Stimulated activated CD8-positive, alpha-beta memory T cell treated with anti-CD3 and anti-CD28 coated beads, Interleukin-2, amount 100 ng/mL, for 1 hour (primary cell): Measurements from ENCODE around the gene AGPAT3.

Experiments used
- DNase-seq, 2 donors: peaks; one replicate each; pipeline ENCODE4 v3.0.0-alpha.2; 2020; ENCODE audit warnings: low read depth in 2 of 2

The AGPAT3 gene

GRCh38 chr21:43864313-43864961 lies 586 bp upstream of the AGPAT3 start:
- DNase-seq = peak in 1 of 2 donors; percentile 17

- DNase-seq = peak in 1 of 2 donors; percentile 28
Observed at GRCh38 chr21:43865540-43866259, 677 bp downstream of the AGPAT3 start.

GRCh38 chr21:43866260-43866629 lies 1.2 kb downstream of the AGPAT3 start:
- no peak for DNase-seq

GRCh38 chr21:43866659-43867331 lies 1.8 kb downstream of the AGPAT3 start:
- peak in 1 of 2 donors; percentile 13 for DNase-seq

- no peak for DNase-seq
Observed at GRCh38 chr21:43867332-43867703, 2.3 kb downstream of the AGPAT3 start.

- no peak for DNase-seq
Observed at GRCh38 chr21:43867948-43868347, 2.9 kb downstream of the AGPAT3 start.

GRCh38 chr21:43868461-43868860 lies 3.4 kb downstream of the AGPAT3 start:
- DNase-seq = no peak

GRCh38 chr21:43869486-43870325 lies 4.7 kb downstream of the AGPAT3 start:
- no peak for DNase-seq

GRCh38 chr21:43871487-43871886 lies 6.5 kb downstream of the AGPAT3 start:
- no peak for DNase-seq

GRCh38 chr21:43872531-43873197 lies 7.6 kb downstream of the AGPAT3 start:
- DNase-seq = no peak

- DNase-seq = no peak
Observed at GRCh38 chr21:43873673-43874072, 8.7 kb downstream of the AGPAT3 start.

GRCh38 chr21:43874085-43874805 lies 9.2 kb downstream of the AGPAT3 start:
- no peak for DNase-seq

GRCh38 chr21:43876605-43877004 lies 11.6 kb downstream of the AGPAT3 start:
- DNase-seq = no peak

GRCh38 chr21:43877936-43878575 lies 13.0 kb downstream of the AGPAT3 start:
- no peak for DNase-seq

- DNase-seq = no peak
Observed at GRCh38 chr21:43879348-43880110, 14.5 kb downstream of the AGPAT3 start.

- no peak for DNase-seq
Observed at GRCh38 chr21:43880111-43880985, 15.3 kb downstream of the AGPAT3 start.

- DNase-seq = no peak
Observed at GRCh38 chr21:43881283-43881682, 16.3 kb downstream of the AGPAT3 start.

GRCh38 chr21:43881935-43882334 lies 16.9 kb downstream of the AGPAT3 start:
- no peak for DNase-seq
